ENCODE results near the gene ARID3A. TPM values are rescaled to one million over a fixed set of nuclear protein-coding genes. Genes with fewer than 3 reads are reported as not detected.
A peak's percentile ranks its signal among the peaks of the same experiment; 100 is the strongest.

ARID3A gene
- total and polyA plus RNA-seq, 2 of the 13 experiments (the other 11 are each of a cell fraction or from before 2014, with no cell fraction given), result 71.3 to 77.9 TPM

DNA sequence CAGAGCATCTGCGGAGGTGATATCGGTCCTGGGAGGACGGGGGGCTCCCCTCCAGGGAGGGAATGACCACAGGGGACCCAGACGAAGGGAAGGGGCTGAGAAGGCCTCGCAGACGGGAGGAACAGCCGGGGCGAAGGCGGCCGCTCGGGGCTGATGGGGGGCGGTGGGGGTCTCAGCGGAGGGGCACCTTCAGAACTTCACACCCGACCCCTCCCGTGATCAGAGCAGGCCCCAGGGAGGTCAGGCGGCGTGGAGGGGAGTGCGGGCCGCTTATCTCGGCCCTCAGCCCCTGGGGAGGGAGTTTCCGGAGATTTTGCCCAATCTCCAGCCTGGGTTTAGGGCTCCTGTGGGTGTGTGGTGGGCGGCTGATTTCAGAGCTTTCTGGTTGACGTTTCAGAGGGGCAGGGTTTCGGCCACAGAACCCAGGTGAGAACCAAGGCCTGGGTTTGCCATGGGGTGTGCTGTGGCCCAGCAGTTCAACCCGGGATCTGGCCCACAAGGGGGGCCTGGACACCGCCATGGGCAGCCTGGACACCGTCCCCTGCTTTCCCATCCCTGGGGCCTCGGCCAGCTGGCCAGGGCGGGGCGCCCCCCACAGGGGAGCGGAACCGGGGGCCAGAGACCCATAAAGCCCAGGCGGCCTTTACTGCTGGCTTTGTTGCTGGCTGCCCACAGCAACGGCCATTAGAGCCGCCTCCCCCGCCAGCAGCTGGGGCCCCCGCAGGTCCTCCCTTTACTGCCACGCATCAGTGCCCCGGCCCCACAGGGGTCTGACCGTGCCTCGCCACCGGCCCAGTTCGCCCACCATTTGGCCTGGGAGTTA is 29.0 kb downstream of the ARID3A start (continued):
- TF ChIP-seq AKNA (CRISPR knock-in tag; IDR thresholded peaks at IDR 0.05; ENCODE audit: borderline replicate concordance) (no peak), ZNF687 (CRISPR knock-in tag; IDR thresholded peaks at IDR 0.05) (peak; percentile 54; the same call in 1 of the 2 replicates), ZNF510 (CRISPR knock-in tag; IDR thresholded peaks at IDR 0.05; ENCODE audit: low read depth) (no peak), KLF9 (CRISPR knock-in tag; IDR thresholded peaks at IDR 0.05; ENCODE audit: low read depth) (no peak), ZNF543 (CRISPR knock-in tag; IDR thresholded peaks at IDR 0.05) (no peak), ZNF75D (CRISPR knock-in tag; IDR thresholded peaks at IDR 0.05; ENCODE audit: borderline replicate concordance) (no peak), SALL2 (CRISPR knock-in tag; IDR thresholded peaks at IDR 0.05) (no peak), GZF1 (CRISPR knock-in tag; IDR thresholded peaks at IDR 0.05) (no peak)
- TF ChIP-seq, protein P1, sequence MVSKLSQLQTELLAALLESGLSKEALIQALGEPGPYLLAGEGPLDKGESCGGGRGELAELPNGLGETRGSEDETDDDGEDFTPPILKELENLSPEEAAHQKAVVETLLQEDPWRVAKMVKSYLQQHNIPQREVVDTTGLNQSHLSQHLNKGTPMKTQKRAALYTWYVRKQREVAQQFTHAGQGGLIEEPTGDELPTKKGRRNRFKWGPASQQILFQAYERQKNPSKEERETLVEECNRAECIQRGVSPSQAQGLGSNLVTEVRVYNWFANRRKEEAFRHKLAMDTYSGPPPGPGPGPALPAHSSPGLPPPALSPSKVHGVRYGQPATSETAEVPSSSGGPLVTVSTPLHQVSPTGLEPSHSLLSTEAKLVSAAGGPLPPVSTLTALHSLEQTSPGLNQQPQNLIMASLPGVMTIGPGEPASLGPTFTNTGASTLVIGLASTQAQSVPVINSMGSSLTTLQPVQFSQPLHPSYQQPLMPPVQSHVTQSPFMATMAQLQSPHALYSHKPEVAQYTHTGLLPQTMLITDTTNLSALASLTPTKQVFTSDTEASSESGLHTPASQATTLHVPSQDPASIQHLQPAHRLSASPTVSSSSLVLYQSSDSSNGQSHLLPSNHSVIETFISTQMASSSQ (IDR thresholded peaks at IDR 0.05; ENCODE audit: low read depth), result no peak
- TF ChIP-seq, protein P1 (CRISPR knock-in tag; IDR thresholded peaks at IDR 0.05; ENCODE audit: borderline replicate concordance), result no peak
- TF ChIP-seq, protein P2, sequence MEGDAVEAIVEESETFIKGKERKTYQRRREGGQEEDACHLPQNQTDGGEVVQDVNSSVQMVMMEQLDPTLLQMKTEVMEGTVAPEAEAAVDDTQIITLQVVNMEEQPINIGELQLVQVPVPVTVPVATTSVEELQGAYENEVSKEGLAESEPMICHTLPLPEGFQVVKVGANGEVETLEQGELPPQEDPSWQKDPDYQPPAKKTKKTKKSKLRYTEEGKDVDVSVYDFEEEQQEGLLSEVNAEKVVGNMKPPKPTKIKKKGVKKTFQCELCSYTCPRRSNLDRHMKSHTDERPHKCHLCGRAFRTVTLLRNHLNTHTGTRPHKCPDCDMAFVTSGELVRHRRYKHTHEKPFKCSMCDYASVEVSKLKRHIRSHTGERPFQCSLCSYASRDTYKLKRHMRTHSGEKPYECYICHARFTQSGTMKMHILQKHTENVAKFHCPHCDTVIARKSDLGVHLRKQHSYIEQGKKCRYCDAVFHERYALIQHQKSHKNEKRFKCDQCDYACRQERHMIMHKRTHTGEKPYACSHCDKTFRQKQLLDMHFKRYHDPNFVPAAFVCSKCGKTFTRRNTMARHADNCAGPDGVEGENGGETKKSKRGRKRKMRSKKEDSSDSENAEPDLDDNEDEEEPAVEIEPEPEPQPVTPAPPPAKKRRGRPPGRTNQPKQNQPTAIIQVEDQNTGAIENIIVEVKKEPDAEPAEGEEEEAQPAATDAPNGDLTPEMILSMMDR (CRISPR knock-in tag; IDR thresholded peaks at IDR 0.05), result no peak; the same call in 1 of the 2 replicates

Data from HepG2 (cell line).